Endothelial cell of umbilical vein (primary cell): ENCODE results near the gene GUCY1A1. TPM values are rescaled to one million over a fixed set of nuclear protein-coding genes. Genes with fewer than 3 reads are reported as not detected.

ENCODE experiments used
- BruUV-seq: library from RNA; stranded (reverse); fragments of 400-500 nt; replicated peaks from 2 replicates; lab custom pipeline; 2021; lab: Mats Ljungman, UMichigan
- CTCF ChIA-PET: fragments of 300-600, 350-600 bp; sonication (Branson Sonifier 250); formaldehyde crosslinking; loops from one replicate; lab custom pipeline; 2021; ENCODE audit warnings: antibody characterized with exemption, inconsistent platforms; lab: Charles Lee
- POLR2A ChIA-PET: fragments of 300-600, 350-600 bp; sonication (Branson Sonifier 250); formaldehyde crosslinking; loops from one replicate; lab custom pipeline; 2021; ENCODE audit warnings: antibody characterized with exemption, inconsistent platforms; lab: Charles Lee
- DNase-seq: peaks from one replicate; pipeline ENCODE4 v3.0.0-alpha.2; 2011; ENCODE audit warnings: low read depth, low spot score
- FAIRE-seq: peaks from 2 replicates; lab custom pipeline; 2011; peaks lifted over from hg19 to GRCh38; lab: Jason Lieb, UNC
- H2AFZ ChIP-seq: 2 replicates; pipeline ENCODE4 v1.6.0; 2012; ENCODE audit warnings: low read depth, low read length, control low read depth, inconsistent platforms
- H3K27ac ChIP-seq: 2 replicates; pipeline ENCODE4 v1.5.1; 2011; ENCODE audit warnings: low read depth, mild to moderate bottlenecking, control low read depth, low read length, moderate library complexity; ENCODE audit not compliant: insufficient read depth
- H3K27me3 ChIP-seq, 2 experiments: 2 replicates each; pipeline versions ENCODE4 v1.6.0 to v1.6.1; 2011; ENCODE audit warnings: low read length in 2 of 2, mixed read lengths in 1 of 2; ENCODE audit not compliant: control insufficient read depth in 2 of 2, insufficient read depth in 2 of 2
- H3K36me3 ChIP-seq, 2 experiments: 2 replicates in 1 of 2; 3 replicates in 1 of 2; pipeline ENCODE4 v1.5.1; 2011; ENCODE audit warnings: low read length in 2 of 2, mild to moderate bottlenecking in 1 of 2, moderate library complexity in 1 of 2; ENCODE audit not compliant: control insufficient read depth in 2 of 2, insufficient read depth in 2 of 2; ENCODE audit errors: extremely low read depth in 1 of 2
- H3K4me1 ChIP-seq: 3 replicates; pipeline ENCODE4 v1.5.1; 2011; ENCODE audit warnings: mild to moderate bottlenecking, low read length; ENCODE audit not compliant: control insufficient read depth, insufficient read depth; ENCODE audit errors: extremely low read depth
- H3K4me2 ChIP-seq: 2 replicates; pipeline ENCODE4 v1.6.1; 2011; ENCODE audit warnings: low read length, control low read depth, mixed read lengths; ENCODE audit not compliant: insufficient read depth
- H3K4me3 ChIP-seq, 3 experiments: fragments of 200-600 bp in 1 of 3; sonication (generic), shearing (Covaris generic) in 1 of 3; replicated peaks in 1 of 3; 2 replicates each; pipeline ENCODE4 v1.5.1; 2011 to 2016; ENCODE audit warnings: control low read depth in 3 of 3, low read length in 3 of 3, mild to moderate bottlenecking in 2 of 3, inconsistent platforms in 1 of 3, low read depth in 1 of 3, moderate library complexity in 1 of 3; ENCODE audit not compliant: insufficient read depth in 1 of 3
- H3K79me2 ChIP-seq: 2 replicates; pipeline ENCODE4 v1.6.0; 2012; ENCODE audit warnings: low read length, inconsistent platforms; ENCODE audit not compliant: control insufficient read depth, insufficient read depth
- H3K9ac ChIP-seq: replicated peaks from 2 replicates; pipeline ENCODE3; 2011; ENCODE audit warnings: low read length, control low read depth; ENCODE audit not compliant: insufficient read depth; ENCODE audit errors: extremely low read depth
- H3K9me1 ChIP-seq: replicated peaks from 3 replicates; pipeline ENCODE4 v1.6.0; 2011; ENCODE audit warnings: mild to moderate bottlenecking, low read length; ENCODE audit not compliant: control insufficient read depth, insufficient read depth; ENCODE audit errors: extremely low read depth
- H3K9me3 ChIP-seq: replicated peaks from 2 replicates; pipeline ENCODE4 v1.5.1; 2012; ENCODE audit warnings: low read length, inconsistent platforms; ENCODE audit not compliant: control insufficient read depth, insufficient read depth
- H4K20me1 ChIP-seq: replicated peaks from 2 replicates; pipeline ENCODE3; 2011; ENCODE audit warnings: mild to moderate bottlenecking, low read length; ENCODE audit not compliant: control insufficient read depth, insufficient read depth; ENCODE audit errors: extremely low read depth
- CTCF ChIP-seq, 2 donors: IDR thresholded peaks; 1 replicate in 1 of 2; 2 replicates in 1 of 2; pipeline ENCODE4 v1.5.1; 2011; ENCODE audit warnings: low read length in 2 of 2, mild to moderate bottlenecking in 2 of 2, moderate library complexity in 2 of 2, control low read depth in 1 of 2, inconsistent platforms in 1 of 2, low read depth in 1 of 2; ENCODE audit not compliant: insufficient read depth in 1 of 2; ENCODE audit errors: extremely low read depth in 1 of 2
- EZH2 ChIP-seq: IDR thresholded peaks from 2 replicates; pipeline ENCODE4 v1.6.1; 2012; ENCODE audit warnings: borderline replicate concordance, low read depth, mild to moderate bottlenecking, moderate library complexity, low read length, inconsistent platforms; ENCODE audit not compliant: severe bottlenecking
- FOS ChIP-seq: IDR thresholded peaks from 2 replicates; pipeline ENCODE4 v1.6.1; 2011; ENCODE audit warnings: mild to moderate bottlenecking, low read length, moderate library complexity, borderline replicate concordance; ENCODE audit not compliant: insufficient read depth
- GATA2 ChIP-seq: IDR thresholded peaks from 2 replicates; pipeline ENCODE4 v1.7.0; 2011; ENCODE audit warnings: low read depth, mild to moderate bottlenecking, moderate library complexity, mixed read lengths, low read length; ENCODE audit not compliant: insufficient read length, insufficient read depth
- JUN ChIP-seq: IDR thresholded peaks from 2 replicates; pipeline ENCODE4 v1.6.1; 2011; ENCODE audit warnings: borderline replicate concordance, low read depth; ENCODE audit not compliant: insufficient read length, insufficient read depth
- MYC ChIP-seq: IDR thresholded peaks from one replicate; pipeline ENCODE4 v1.6.1; 2011; ENCODE audit warnings: mild to moderate bottlenecking, low read depth, low read length
- POLR2A ChIP-seq: IDR thresholded peaks from 2 replicates; pipeline ENCODE4 v1.6.1; 2012; ENCODE audit warnings: low read depth, mild to moderate bottlenecking, control low read depth, low read length
- POLR2AphosphoS5 ChIP-seq: IDR thresholded peaks from 2 replicates; pipeline ENCODE4 v1.6.1; 2012; ENCODE audit warnings: low read depth, mild to moderate bottlenecking, control low read depth, low read length, moderate library complexity; ENCODE audit not compliant: insufficient read depth
- dilution Hi-C: fragments of 300-500 bp; cut with MboI; formaldehyde crosslinking; loops from one replicate; pipeline ENCODE4 v1.15.0; 2019; ENCODE audit warnings: low sequenced_read_pairs; ENCODE audit not compliant: extremely low pct_ligation_motif_present
- intact Hi-C: fragments of 100-400 bp; cut with micrococcal nuclease; formaldehyde crosslinking; loops from one replicate; pipeline ENCODE4 v1.10.0; 2022
- polyA plus RNA-seq, 4 experiments: library from polyadenylated mRNA; depleted of rRNA in 3 of 4; stranded (reverse) in 3 of 4; unstranded in 1 of 4; fragments of >200 nt; gene quantifications; 2 replicates each; pipeline versions ENCODE4 v1.2.1 to v1.2.3, GENCODE V29; 2011 to 2012; ENCODE audit warnings: missing spikeins in 1 of 4
- total RNA-seq: library from RNA; stranded (reverse); gene quantifications from 2 replicates; pipeline ENCODE4 v1.2.3, GENCODE V29; 2021
- TF ChIP-seq, protein P1 (sequence below): IDR thresholded peaks from 2 replicates; pipeline ENCODE4 v1.6.1; 2011; ENCODE audit not compliant: insufficient read depth, insufficient read length

Gene GUCY1A1
- total and polyA plus RNA-seq, 2 donors (not counting 3 experiments of a cell fraction or from before 2014, with no cell fraction given) = 1.3 to 4.4 TPM

DNA sequence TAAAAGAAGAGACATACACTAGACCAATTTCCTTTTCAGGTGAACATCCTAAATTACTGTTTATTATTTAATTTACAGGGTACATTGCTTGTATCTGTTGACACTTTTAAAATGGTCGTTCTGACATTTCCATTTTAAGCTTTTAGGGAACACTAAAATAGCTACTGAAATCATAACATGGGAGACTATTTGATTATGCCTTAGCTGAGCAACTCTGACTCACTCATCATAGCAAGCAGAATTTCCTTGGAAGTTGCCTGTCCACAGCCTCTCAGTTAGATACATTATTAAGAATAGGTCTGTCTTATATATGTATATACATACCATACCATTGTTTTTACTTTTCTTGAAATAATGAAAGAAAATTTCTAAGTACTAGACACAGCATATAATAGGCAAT, 114.1 kb downstream of the GUCY1A1 start:
- Histone ChIP-seq H3K4me1 (no peaks in the 10 kb centered on the region), H3K9me3 (no peaks in the 10 kb centered on the region), H3K4me3 (no peak overlapping the region), H3K36me3 (no peaks in the 10 kb centered on the region), H3K79me2 (no peaks in the 10 kb centered on the region), H4K20me1 (no peaks in the 10 kb centered on the region), H3K27me3 (no peaks in the 10 kb centered on the region), H3K27ac (no peak overlapping the region), H3K4me2 (no peak overlapping the region), H2AFZ (no peak overlapping the region), H3K9ac (no peak overlapping the region), H3K9me1 (no peaks in the 10 kb centered on the region)
- DNase-seq (no peak), FAIRE-seq (no peak)
- dilution Hi-C loops (no loop called here), intact Hi-C loops (loop anchor here (10.0 kb wide), 1 partner anchor 756 kb away; no protein-coding TSS in a partner anchor)
- BruUV-seq = no TSS peak
- no peak for TF ChIP-seq POLR2AphosphoS5
- no peak for TF ChIP-seq FOS
- TF ChIP-seq CTCF (IDR thresholded peaks at IDR 0.05; ENCODE audit: extremely low read depth in 1 of 2, insufficient read depth in 1 of 2, low read depth in 1 of 2, low read length in 2 of 2) = no peak
- no peak for TF ChIP-seq GATA2
- TF ChIP-seq, protein P1, sequence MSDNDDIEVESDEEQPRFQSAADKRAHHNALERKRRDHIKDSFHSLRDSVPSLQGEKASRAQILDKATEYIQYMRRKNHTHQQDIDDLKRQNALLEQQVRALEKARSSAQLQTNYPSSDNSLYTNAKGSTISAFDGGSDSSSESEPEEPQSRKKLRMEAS = no peak
- no peak for TF ChIP-seq JUN
- no peak for TF ChIP-seq POLR2A
- TF ChIP-seq MYC = no peak
- TF ChIP-seq EZH2 = no peak
- POLR2A ChIA-PET = no interaction called here
- CTCF ChIA-PET = interaction anchor here (3.1 to 6.2 kb wide), 2 partner anchors 251 to 377 kb away, joined by 12 to 41 read pairs; no protein-coding TSS in a partner anchor
